ENCODE measurements around the gene ABCD4.

DNA sequence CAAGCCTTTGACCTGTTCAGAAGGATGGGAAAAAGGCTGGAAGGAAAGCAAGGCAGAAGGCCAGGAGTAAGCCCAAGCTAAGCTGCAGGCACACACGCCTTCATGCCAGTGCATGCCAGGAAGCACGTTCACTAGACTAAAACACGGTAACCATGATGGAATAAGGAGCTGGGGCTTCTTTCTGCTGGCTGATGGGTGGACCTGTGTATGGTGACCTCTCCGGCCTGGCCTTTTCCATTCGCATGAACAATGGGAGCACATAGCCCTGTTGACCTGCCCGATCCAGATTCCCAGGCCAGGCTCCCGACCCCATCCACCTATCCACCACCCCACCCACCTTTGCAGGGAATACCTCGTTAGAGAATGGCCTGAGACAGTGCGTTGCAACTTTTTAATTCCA lies 40.7 kb downstream of the ABCD4 start:
- TF ChIP-seq YY1 (IDR thresholded peaks at IDR 0.05; ENCODE audit: insufficient read depth, insufficient read length) = no peak
- TF ChIP-seq ZNF274 (IDR thresholded peaks at IDR 0.05; ENCODE audit: low read depth, low read length) = no peak
- TF ChIP-seq SUZ12 (IDR thresholded peaks at IDR 0.05; ENCODE audit: extremely low read depth, insufficient read depth, insufficient read length) = no peak

Measured in NT2/D1 (cell line).